Sigmoid colon (tissue), 7 donors: ENCODE measurements around the gene WDFY4. TPM values are rescaled to one million over a fixed set of nuclear protein-coding genes. Genes with fewer than 3 reads are reported as not detected.

Source experiments
- DNase-seq: peaks from one replicate; pipeline ENCODE4 v3.0.0-alpha.2; 2019
- H3K27ac ChIP-seq, 4 donors: fragments of 200-600 bp; sonication (generic); one replicate each; pipeline ENCODE4 v1.5.1; 2016 to 2019; ENCODE audit warnings: mild to moderate bottlenecking in 1 of 4
- H3K27me3 ChIP-seq, 3 donors: fragments of 200-600 bp; sonication (generic); one replicate each; pipeline ENCODE4 v1.5.1; 2019; ENCODE audit warnings: mild to moderate bottlenecking in 1 of 3
- H3K36me3 ChIP-seq, 4 donors: fragments of 200-600 bp; sonication (generic); one replicate each; pipeline ENCODE4 v1.5.1; 2016 to 2019
- H3K4me1 ChIP-seq, 4 donors: fragments of 200-600 bp; sonication (generic); one replicate each; pipeline ENCODE4 v1.5.1; 2017 to 2019
- H3K4me3 ChIP-seq, 4 donors: fragments of 200-600 bp; sonication (generic); one replicate each; pipeline ENCODE4 v1.5.1; 2017 to 2019; ENCODE audit warnings: mild to moderate bottlenecking in 2 of 4, moderate library complexity in 1 of 4
- H3K9me3 ChIP-seq, 4 donors: fragments of 200-600 bp in 3 of 4; sonication (generic) in 3 of 4; one replicate each; pipeline versions ENCODE4 v1.5.1 to v1.6.1; 2013 to 2019
- CTCF ChIP-seq, 4 experiments: fragments of 450-650 bp in 3 of 4; fragments of 200-600 bp in 1 of 4; IDR thresholded peaks; one replicate each; pipeline ENCODE4 v1.5.1; 2016 to 2019; ENCODE audit warnings: antibody characterized with exemption in 4 of 4, mild to moderate bottlenecking in 3 of 4, moderate library complexity in 2 of 4
- EP300 ChIP-seq, 4 donors: sonication (generic); formaldehyde crosslinking; IDR thresholded peaks; one replicate each; pipeline ENCODE4 v1.6.1; 2017; ENCODE audit warnings: antibody characterized with exemption in 4 of 4
- POLR2A ChIP-seq, 2 donors: fragments of 450-650 bp; IDR thresholded peaks; one replicate each; pipeline ENCODE4 v1.6.1; 2016; ENCODE audit warnings: antibody characterized with exemption in 2 of 2, mild to moderate bottlenecking in 2 of 2, moderate library complexity in 2 of 2
- POLR2AphosphoS5 ChIP-seq, 4 donors: sonication (generic); formaldehyde crosslinking; IDR thresholded peaks; one replicate each; pipeline ENCODE4 v1.6.1; 2017; ENCODE audit warnings: antibody characterized with exemption in 4 of 4
- WGBS, 2 donors: extraction: QIAGEN DNeasy Blood & Tissue Kit; methylation state at CpG; one replicate each; pipeline ENCODE4 v1.1.7; 2013; 5-methylcytosine and 5-hydroxymethylcytosine counted together
- intact Hi-C: fragments of 100-400 bp; cut with DNase I; formaldehyde crosslinking; loops from one replicate; pipeline ENCODE4 v1.15.1; 2023
- polyA plus RNA-seq, 3 donors: library from polyadenylated mRNA; stranded (reverse); fragments of 200-250 nt; gene quantifications; one replicate each; pipeline ENCODE4 v1.2.3, GENCODE V29; 2013
- total RNA-seq, 4 donors: library from RNA; depleted of rRNA; stranded (reverse); fragments of >200 nt; gene quantifications; one replicate each; pipeline ENCODE4 v1.1.0, GENCODE V29; 2016
- donor health status: healthy with polysubstance abuse.
- donor health status: Bipolar disorder and iron deficiency.
- donor health status: healthy.

WDFY4 gene
- total and polyA plus RNA-seq, 7 donors: 0.60 to 18.6 (median 2.5) TPM

DNA sequence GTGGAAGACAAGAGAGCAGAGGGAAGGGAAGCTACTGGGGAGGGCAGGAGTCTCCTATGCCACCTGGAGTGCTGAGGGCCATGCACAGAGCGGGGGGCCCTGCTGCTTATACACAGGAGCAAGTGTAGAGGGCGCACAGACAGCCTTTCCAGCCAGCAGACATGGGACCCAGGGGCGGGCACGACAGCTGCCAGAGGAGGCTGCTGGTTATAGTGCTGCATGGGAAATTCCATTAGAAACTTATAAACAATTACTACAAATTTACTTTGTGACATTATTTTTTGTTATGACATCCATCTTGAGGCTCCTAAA lies 90.5 kb downstream of the WDFY4 start:
- no peaks in the 10 kb centered on the region for H3K4me1 ChIP-seq
- TF ChIP-seq POLR2AphosphoS5 (IDR thresholded peaks at IDR 0.05) (no peak), CTCF (IDR thresholded peaks at IDR 0.05) (no peak), EP300 (IDR thresholded peaks at IDR 0.05) (no peak), POLR2A (IDR thresholded peaks at IDR 0.05) (no peak)
- 86 to 91% methylated on average over 4 of the region's 4 CpGs for WGBS, 2 donors
- no peaks in the 10 kb centered on the region for H3K36me3 ChIP-seq
- H3K9me3 ChIP-seq: no peaks in the 10 kb centered on the region
- H3K27me3 ChIP-seq: no peaks in the 10 kb centered on the region
- no peak for DNase-seq
- intact Hi-C loops: no loop called here
- no peak overlapping the region for H3K4me3 ChIP-seq
- H3K27ac ChIP-seq: no peak overlapping the region

DNA sequence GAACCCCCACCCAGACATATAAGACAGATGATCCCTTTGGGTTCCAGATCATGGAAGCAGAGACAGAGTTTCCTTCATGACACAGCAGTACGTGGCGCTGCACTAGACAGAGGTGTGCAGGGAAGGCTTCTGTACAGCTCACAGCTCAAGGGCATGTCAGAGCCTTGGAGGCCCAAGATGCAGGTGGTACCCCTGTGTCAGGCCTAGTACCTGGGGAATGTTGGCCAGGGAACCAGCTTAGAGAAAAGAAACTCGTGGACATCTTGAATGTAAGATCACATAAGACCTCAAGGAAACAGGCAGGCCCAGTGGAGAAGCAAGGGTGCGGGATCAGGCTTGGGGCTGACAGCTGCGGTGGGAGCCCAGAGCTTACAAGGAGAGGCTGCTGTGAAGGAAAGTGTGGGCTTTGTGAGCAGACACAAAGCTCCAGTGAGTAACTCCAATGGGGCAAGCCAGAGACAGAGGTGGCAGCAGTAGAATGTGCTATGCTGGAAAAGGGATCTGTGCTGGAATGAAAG lies 91.4 kb downstream of the WDFY4 start:
- H3K9me3 ChIP-seq: no peaks in the 10 kb centered on the region
- 80 to 90% methylated on average over 5 of the region's 5 CpGs for WGBS, 2 donors
- no peaks in the 10 kb centered on the region for H3K27me3 ChIP-seq
- H3K4me1 ChIP-seq: no peaks in the 10 kb centered on the region
- H3K36me3 ChIP-seq: no peaks in the 10 kb centered on the region
- intact Hi-C loops: no loop called here
- H3K27ac ChIP-seq: no peak overlapping the region
- TF ChIP-seq POLR2A (IDR thresholded peaks at IDR 0.05): no peak
- TF ChIP-seq CTCF (IDR thresholded peaks at IDR 0.05): no peak
- TF ChIP-seq EP300 (IDR thresholded peaks at IDR 0.05): no peak
- TF ChIP-seq POLR2AphosphoS5 (IDR thresholded peaks at IDR 0.05): no peak
- DNase-seq: no peak
- no peak overlapping the region for H3K4me3 ChIP-seq

- no peaks in the 10 kb centered on the region for H3K27me3 ChIP-seq
- TF ChIP-seq POLR2A (IDR thresholded peaks at IDR 0.05) (no peak), EP300 (IDR thresholded peaks at IDR 0.05) (no peak), CTCF (IDR thresholded peaks at IDR 0.05) (no peak), POLR2AphosphoS5 (IDR thresholded peaks at IDR 0.05) (no peak)
- no peaks in the 10 kb centered on the region for H3K4me1 ChIP-seq
- H3K27ac ChIP-seq: no peak overlapping the region
- H3K36me3 ChIP-seq: no peaks in the 10 kb centered on the region
- no peak for DNase-seq
- H3K9me3 ChIP-seq: no peaks in the 10 kb centered on the region
- WGBS, 2 donors: 72 to 77% methylated on average over 9 of the region's 9 CpGs
- H3K4me3 ChIP-seq: no peak overlapping the region
- intact Hi-C loops: no loop called here
Observed at GRCh38 chr10:48776528-48776927, 91.9 kb downstream of the WDFY4 start.

DNA sequence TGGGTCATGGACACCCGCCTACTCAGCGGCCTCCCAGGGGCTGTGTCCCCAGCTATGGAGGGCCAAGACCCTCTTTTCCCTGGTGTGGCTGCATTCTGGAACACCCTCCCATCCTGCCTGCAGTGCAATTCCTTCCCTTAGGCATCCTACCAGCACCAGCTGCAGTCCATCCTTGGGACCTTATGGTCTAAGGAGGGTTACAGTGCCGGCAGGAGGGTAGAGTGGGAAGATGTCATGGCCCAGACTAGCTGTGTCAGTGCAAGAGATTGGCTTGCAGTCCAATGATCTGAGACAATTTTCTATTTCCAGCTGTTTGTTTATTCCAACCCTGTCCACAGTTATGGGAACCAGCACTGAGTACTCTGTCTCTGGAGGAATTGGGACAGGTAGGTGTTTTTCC lies 92.4 kb downstream of the WDFY4 start:
- no peak for TF ChIP-seq POLR2AphosphoS5 (IDR thresholded peaks at IDR 0.05)
- no peak for TF ChIP-seq CTCF (IDR thresholded peaks at IDR 0.05)
- intact Hi-C loops: no loop called here
- Histone ChIP-seq H3K27me3 (no peaks in the 10 kb centered on the region), H3K27ac (no peak overlapping the region), H3K4me1 (no peaks in the 10 kb centered on the region), H3K36me3 (no peaks in the 10 kb centered on the region), H3K9me3 (no peaks in the 10 kb centered on the region), H3K4me3 (no peak overlapping the region)
- DNase-seq: no peak
- 89 to 94% methylated on average over 3 of the region's 3 CpGs for WGBS, 2 donors

DNA sequence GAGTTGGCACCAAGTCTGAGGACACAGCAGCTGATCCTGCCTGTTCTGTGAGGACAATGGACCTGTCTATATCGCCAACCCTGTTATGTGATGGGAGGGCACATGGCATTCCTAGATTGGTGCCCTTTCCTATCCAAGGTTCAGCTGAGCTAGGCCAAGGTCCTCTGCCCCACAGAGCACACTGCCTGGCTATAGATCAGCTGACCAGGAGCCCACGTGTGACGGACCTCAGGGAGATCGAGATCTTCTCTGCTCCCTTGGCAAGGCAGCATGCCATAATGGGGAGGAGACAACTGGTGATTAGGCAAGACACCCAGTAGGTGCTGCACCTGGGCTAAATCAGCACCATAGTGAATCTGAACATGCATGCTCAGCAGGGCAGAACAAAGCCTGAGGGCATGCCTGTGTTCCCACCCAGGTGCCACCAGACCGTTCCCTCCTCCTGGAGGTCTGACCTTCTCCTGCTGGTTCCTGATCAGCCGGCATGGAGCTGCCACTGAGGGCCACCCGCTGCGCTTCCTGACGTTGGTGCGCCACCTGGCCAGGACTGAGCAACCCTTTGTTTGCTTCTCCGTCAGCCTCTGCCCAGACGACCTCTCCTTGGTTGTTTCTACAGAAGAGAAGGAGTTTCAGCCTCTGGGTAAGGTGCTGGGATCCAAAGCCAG lies 93.7 kb downstream of the WDFY4 start:
- Histone ChIP-seq H3K4me3 (no peak overlapping the region), H3K27me3 (no peaks in the 10 kb centered on the region), H3K9me3 (no peaks in the 10 kb centered on the region), H3K36me3 (no peaks in the 10 kb centered on the region), H3K4me1 (no peaks in the 10 kb centered on the region), H3K27ac (no peak overlapping the region)
- intact Hi-C loops: no loop called here
- no peak for TF ChIP-seq POLR2A (IDR thresholded peaks at IDR 0.05)
- TF ChIP-seq POLR2AphosphoS5 (IDR thresholded peaks at IDR 0.05): no peak
- WGBS, 2 donors: 86 to 93% methylated on average over 12 of the region's 12 CpGs
- no peak for DNase-seq
